Neuron (in vitro differentiated cells): ENCODE measurements around the gene CORO1C.

Source experiments
- H2AFZ ChIP-seq: one replicate; pipeline ENCODE4 v1.6.1; 2013; ENCODE audit warnings: low read depth, mild to moderate bottlenecking, inconsistent platforms, low read length, moderate library complexity
- H3K27me3 ChIP-seq: one replicate; pipeline ENCODE4 v1.6.1; 2013; ENCODE audit warnings: low read length; ENCODE audit not compliant: insufficient read depth
- H3K36me3 ChIP-seq: one replicate; pipeline ENCODE4 v1.6.1; 2013; ENCODE audit warnings: low read length; ENCODE audit not compliant: insufficient read depth
- H3K4me1 ChIP-seq: one replicate; pipeline ENCODE4 v1.6.1; 2013; ENCODE audit warnings: low read length; ENCODE audit not compliant: insufficient read depth
- H3K4me3 ChIP-seq: 2 replicates; pipeline ENCODE4 v1.5.1; 2013; ENCODE audit warnings: mild to moderate bottlenecking, low read length, moderate library complexity
- H3K9me3 ChIP-seq: one replicate; pipeline ENCODE4 v1.6.1; 2013; ENCODE audit warnings: low read length

Gene CORO1C

DNA sequence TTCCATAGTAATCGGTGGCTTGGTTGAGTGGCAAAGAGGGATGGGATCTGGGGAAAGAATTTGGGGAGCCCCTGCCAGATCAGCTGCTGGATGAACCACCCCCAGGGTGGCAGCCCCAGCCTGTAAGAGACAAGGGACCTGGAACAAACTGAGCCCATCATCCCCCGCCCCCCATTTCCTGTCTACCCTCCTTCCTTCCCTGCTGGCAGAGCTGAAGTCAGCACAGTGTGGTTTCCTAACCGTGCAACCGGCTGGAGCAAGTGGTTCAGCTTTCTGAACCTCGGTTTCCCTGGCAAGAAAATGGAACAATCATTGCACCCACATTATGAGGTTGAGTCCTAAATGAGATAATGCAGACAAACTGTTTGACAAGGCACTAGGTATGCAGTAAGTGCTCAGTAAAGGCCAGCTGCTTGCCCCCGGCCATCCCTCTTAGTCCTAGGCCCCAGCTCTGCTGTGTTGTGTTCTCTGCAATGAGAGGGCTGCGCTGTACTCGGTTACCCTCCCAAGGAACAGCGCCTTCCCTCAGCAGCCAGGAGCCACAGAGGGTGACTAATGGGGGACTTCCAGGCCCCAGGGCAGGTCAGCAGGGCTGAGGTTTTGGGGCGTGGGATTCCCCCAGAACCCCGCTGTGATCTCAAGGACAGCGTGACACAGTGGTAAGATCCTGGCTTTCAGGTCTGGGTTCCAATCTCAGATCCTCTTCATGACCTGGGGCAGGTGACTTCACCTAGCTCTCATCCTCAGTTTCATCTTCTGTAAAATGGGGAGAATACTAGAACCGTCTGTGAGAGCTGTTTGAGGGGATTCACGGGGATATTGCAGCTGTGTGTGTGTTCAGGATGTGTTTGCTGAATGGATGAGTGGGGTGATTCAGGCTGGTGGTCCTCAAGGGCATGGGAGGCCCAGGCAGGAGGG is 114.1 kb downstream of the CORO1C start:
- H3K9me3 ChIP-seq = no peaks in the 10 kb centered on the region
- H3K4me3 ChIP-seq = no peak overlapping the region
- peaks cover 9% of the 10 kb centered on the region for H3K4me1 ChIP-seq
- H3K27me3 ChIP-seq = no peaks in the 10 kb centered on the region
- no peak overlapping the region for H2AFZ ChIP-seq
- no peaks in the 10 kb centered on the region for H3K36me3 ChIP-seq

DNA sequence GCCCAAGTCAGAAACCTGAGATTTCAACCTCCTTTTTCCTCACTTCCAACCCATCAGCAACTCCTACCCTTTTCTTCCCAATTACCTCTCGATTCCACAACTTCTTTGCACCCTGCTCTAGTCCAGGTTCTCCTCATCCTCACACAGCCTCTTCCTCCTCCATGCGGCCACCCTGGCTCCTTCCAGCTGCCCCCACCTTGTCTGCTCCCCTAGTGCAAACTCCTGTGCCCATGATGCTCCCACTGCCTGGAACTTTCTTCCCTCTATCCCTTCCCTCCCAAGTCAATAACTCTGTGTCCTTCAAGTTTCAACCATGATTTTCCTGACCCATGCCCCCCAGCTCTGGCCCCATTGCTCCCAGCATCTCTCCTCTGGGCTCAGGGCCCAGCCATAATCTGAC is 115.0 kb downstream of the CORO1C start:
- Histone ChIP-seq H3K27me3 (no peaks in the 10 kb centered on the region), H3K4me1 (peaks cover 6% of the 10 kb centered on the region), H2AFZ (no peak overlapping the region), H3K9me3 (no peaks in the 10 kb centered on the region), H3K4me3 (no peak overlapping the region), H3K36me3 (no peaks in the 10 kb centered on the region)

DNA sequence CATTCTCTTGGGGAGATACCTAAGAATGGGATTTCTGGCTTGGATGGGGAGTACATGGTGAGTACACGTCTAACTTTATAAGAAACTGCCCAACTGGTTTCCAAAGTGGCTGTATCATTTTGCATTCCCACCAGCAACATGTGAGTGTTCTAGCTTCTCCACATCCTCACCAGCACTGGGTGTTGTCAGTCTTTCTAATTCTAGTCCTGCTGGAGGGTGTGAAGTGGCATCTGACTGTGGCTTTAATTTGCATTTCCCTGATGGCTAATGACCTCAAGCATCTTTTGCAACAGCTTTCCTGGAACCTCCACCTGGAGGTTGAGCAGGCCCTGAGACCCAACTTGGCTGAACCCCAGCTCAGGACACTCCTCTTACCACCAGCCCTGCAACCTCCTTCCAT is 115.4 kb downstream of the CORO1C start:
- Histone ChIP-seq H3K4me3 (no peak overlapping the region), H3K36me3 (no peaks in the 10 kb centered on the region), H3K4me1 (peaks cover 6% of the 10 kb centered on the region), H2AFZ (no peak overlapping the region), H3K9me3 (no peaks in the 10 kb centered on the region), H3K27me3 (peaks cover 1% of the 10 kb centered on the region)

DNA sequence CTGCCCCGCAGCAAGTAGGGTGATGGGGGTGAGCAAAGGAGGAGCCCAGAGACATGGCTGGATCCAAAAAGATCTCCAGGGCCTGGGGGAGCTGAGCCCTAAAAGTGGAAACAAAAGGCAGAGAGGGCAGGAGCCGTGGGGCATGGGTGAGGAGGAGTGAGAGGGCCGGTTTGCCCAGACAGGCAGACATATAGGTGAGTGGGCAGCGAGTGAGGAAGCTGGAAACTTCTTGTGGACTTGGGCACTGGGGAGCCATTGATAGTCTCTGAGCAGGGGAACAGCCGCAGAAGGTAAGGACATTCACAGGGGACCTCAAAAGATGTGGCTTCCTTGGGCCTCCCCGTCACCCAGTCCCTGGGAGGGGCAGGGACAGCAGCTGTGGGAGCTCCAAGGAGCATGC is 116.7 kb downstream of the CORO1C start:
- H3K4me3 ChIP-seq = no peak overlapping the region
- H3K4me1 ChIP-seq = peaks cover 6% of the 10 kb centered on the region
- no peaks in the 10 kb centered on the region for H3K36me3 ChIP-seq
- H3K27me3 ChIP-seq = peaks cover 13% of the 10 kb centered on the region
- no peak overlapping the region for H2AFZ ChIP-seq
- H3K9me3 ChIP-seq = no peaks in the 10 kb centered on the region

DNA sequence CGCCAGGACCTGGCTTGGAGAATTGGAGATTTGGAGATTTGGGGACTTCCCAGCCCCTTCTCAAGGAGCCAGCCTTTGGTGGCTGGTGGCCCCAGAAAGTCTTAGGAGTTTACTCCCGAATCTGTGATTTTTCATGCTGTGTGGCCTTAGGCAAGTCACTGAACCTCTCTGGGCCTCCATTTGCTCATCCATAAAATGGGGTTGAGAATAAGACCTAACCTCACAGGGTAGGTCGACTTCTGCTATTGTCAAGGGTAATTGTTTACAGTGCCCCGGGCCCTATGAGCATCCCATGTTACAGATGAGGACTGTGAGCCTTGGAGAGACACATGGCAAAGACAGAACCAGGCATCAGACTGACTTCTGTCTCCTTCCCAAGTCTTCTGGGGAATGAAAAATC is 117.3 kb downstream of the CORO1C start:
- Histone ChIP-seq H3K9me3 (no peaks in the 10 kb centered on the region), H3K4me1 (peaks cover 6% of the 10 kb centered on the region), H3K36me3 (no peaks in the 10 kb centered on the region), H3K4me3 (no peak overlapping the region), H3K27me3 (peaks cover 14% of the 10 kb centered on the region), H2AFZ (no peak overlapping the region)

DNA sequence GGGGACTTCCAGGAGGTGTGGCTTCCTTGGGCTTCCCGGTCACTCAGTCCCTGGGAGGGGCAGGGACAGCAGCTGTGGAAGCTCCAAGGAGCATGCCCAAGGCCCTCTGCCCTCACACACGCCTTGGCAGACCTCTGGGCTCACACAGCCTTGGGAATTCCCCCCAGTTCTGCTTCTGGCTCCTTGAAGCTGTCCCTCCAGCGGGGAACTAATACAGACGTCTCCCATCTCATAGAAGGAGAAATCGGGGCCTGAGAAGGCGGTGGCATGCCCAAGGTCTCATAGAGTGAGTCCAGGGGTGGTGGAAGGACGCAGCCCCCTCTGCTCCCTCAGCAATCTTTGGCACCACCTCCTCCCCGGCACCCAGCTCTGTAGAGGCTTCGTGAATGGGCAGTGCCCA is 117.8 kb downstream of the CORO1C start:
- Histone ChIP-seq H3K4me1 (peaks cover 4% of the 10 kb centered on the region), H3K27me3 (peaks cover 14% of the 10 kb centered on the region), H3K4me3 (no peak overlapping the region), H2AFZ (no peak overlapping the region), H3K9me3 (no peaks in the 10 kb centered on the region), H3K36me3 (no peaks in the 10 kb centered on the region)

DNA sequence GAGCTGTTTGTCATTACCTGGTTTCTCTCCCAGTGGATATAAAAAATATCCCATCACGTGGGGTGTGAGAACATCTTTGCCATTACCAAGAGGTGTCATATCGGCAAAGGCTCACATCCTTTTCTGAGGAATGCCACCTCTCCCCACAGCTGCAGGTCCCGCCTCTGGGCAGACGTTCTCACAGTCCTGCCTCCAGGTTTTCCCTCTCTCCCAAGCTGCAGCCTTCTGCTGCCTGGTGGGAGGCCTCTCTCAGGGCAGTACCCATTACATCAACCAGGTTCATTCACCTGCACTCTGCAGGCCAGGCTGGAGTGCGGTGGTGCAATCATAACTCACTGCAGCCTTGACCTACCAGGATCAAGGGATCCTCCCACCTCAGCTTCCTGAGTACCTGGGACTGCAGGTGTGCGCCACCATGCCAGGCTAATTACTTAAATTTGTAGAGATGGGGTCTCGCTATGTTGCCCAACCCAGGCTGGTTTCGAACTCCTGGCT is 118.5 kb downstream of the CORO1C start:
- no peaks in the 10 kb centered on the region for H3K4me1 ChIP-seq
- H3K36me3 ChIP-seq = no peaks in the 10 kb centered on the region
- peaks cover 14% of the 10 kb centered on the region for H3K27me3 ChIP-seq
- no peak overlapping the region for H2AFZ ChIP-seq
- H3K9me3 ChIP-seq = no peaks in the 10 kb centered on the region
- H3K4me3 ChIP-seq = no peak overlapping the region

DNA sequence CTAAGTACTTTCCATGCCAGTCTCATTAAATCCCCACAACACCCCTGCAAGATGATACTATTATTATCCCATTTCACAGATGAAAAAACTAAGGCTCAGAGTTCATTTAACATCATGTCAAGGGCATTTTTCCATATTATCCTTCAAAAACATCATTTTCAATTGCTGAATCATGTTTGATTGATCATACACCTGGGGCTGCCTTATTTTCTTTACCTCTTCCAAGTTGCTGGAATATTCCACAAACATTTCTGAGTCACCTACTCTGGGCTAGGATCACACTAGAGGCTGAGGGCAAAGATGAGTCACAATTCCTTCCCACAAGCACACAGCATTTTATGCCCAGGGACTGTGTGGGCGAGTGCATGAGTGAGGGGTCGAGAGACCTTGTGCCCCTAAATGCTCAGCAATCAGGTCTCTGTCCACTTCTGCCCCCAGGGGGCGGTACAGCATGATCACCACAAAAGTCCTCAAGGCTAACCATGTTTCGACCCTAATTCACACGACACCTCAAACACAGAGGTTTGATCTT is 119.4 kb downstream of the CORO1C start:
- Histone ChIP-seq H3K4me3 (no peak overlapping the region), H3K27me3 (peaks cover 14% of the 10 kb centered on the region), H3K4me1 (no peaks in the 10 kb centered on the region), H2AFZ (no peak overlapping the region), H3K36me3 (no peaks in the 10 kb centered on the region), H3K9me3 (no peaks in the 10 kb centered on the region)

DNA sequence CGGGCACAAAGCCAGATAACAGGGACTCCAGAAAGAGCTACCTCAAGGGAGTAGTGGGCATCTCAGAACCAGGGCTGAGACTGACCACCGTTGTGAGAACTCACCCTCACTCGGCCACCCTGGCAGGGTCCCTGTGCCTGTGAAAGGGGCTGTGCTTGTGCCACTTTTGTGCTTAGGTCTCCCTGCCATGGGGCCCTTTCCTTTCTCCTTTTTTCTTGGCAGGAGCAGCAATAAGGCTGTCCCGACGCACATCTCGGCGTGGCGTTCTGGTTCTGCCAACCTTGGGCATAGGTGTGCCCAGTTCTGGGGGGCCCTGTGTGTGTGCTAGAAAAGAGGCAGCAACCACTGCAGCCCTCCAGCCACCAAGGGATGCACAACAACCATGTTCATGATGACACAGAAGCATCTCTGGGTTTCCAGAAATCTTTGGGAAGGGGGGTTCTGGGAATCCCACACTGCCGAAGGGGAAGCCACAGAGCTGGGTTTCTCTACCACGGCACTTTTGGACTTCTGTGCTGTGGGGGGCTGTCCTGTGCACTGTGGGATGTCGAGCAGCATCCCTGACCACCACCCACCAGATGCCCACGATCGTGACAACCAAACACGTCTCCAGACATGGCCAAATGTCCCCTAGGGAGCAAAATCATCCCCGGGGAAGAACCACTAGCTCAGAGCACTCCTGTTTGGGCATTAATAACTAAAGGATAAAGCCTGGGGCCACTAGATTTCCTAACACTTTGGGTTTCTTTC is 120.3 kb downstream of the CORO1C start:
- Histone ChIP-seq H3K36me3 (no peaks in the 10 kb centered on the region), H2AFZ (no peak overlapping the region), H3K9me3 (no peaks in the 10 kb centered on the region), H3K27me3 (peaks cover 14% of the 10 kb centered on the region), H3K4me1 (no peaks in the 10 kb centered on the region), H3K4me3 (no peak overlapping the region)

DNA sequence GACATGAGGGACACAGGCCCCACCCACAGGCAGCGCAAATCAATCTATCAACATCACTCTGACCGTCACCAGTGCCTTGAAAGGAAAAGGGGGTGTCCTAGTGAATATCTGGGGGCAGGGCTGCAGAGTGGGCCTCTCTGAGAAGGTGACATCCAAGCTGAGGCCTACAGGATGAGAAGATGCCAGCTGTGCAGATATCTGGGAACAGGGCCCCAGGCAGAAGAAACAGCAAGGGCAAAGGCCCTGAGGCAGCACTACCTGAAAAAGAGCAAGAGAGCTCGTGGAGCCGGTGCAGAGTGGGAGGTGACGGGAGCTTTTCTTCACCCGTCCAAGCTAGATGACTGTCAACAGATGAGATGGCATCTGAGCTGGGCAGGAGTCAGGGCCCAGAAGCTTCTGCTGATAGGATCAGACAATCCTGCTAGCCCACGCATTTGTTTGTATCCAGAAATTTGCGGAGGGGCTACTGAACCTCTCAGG is 120.9 kb downstream of the CORO1C start:
- Histone ChIP-seq H3K4me3 (no peak overlapping the region), H3K36me3 (no peaks in the 10 kb centered on the region), H3K9me3 (no peaks in the 10 kb centered on the region), H2AFZ (no peak overlapping the region), H3K4me1 (no peaks in the 10 kb centered on the region), H3K27me3 (peaks cover 14% of the 10 kb centered on the region)

DNA sequence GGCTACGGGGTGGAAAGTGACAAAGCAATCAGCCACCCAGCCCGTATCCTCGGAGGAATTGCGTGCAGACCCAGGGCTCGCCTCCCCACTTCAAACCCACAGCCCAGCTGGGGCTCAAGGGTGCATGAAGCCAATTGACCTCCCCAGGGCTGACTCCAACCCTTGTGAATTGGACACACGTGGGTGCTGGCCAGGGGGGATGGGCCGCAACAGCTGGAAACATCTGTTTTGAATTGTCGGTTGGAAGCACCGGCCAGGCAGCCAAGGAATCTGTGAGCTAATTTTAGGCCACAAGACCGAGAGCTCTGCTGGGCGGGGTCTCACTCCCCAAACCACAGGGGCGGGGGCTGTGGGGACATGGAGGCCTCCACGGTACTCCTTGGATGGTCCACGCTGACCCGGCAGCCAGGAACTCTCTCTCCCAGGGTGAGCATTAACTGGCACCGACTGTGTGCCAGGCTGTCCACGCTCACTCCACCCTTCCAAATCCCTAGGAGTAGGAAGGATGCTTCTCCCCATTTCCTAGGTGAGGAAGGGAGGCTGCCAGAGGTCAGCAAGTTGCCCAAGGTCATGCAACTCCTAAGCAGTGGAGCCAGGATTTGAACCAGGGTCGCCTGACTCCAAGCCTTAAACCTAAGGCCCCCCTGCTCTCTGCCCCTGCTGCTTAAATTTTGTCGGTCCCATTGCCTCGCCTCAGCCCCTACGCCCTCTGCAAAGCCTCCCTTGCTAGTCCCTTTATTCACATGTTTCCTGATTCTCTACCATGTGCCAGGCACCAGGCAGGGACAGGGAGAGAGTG is 121.6 kb downstream of the CORO1C start:
- no peaks in the 10 kb centered on the region for H3K36me3 ChIP-seq
- H2AFZ ChIP-seq = no peak overlapping the region
- H3K4me3 ChIP-seq = no peak overlapping the region
- peaks cover 14% of the 10 kb centered on the region for H3K27me3 ChIP-seq
- no peaks in the 10 kb centered on the region for H3K4me1 ChIP-seq
- H3K9me3 ChIP-seq = no peaks in the 10 kb centered on the region

DNA sequence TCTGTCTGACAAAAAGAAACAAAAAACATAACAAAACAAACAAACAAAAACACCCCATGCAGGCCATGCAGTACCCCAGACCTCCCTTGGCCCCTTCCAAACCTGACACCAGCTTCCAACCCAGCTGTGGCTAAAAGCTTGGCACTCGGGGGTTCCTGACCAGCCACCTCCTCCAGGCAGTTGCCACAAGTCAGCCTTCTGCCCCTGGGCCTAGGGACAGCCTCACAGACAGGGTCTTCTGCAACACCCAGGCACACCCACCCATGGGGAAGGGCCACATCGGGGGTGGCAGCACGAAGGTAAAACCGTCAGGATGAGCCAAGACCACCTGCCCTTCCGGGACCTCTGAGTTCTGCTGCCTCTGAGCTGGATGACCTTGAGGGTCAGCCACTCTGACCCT is 122.7 kb downstream of the CORO1C start:
- Histone ChIP-seq H3K36me3 (no peaks in the 10 kb centered on the region), H3K4me1 (no peaks in the 10 kb centered on the region)

More for the DNA sequence above, 122.7 kb downstream of the CORO1C start:
- Histone ChIP-seq H3K27me3 (peaks cover 14% of the 10 kb centered on the region), H3K4me3 (no peak overlapping the region), H2AFZ (no peak overlapping the region), H3K9me3 (no peaks in the 10 kb centered on the region)
